Bone marrow (tissue), 2 donors: ENCODE data around the gene FOXC2.

ENCODE experiments used
- DNase-seq, 2 donors: peaks; one replicate each; lab custom pipeline; 2025; lab: John Stamatoyannopoulos, UW

FOXC2 gene

GRCh38 chr16:86566601-86566965, at the start of gene FOXC2:
Gene FOXC2, plus strand, starts transcription at chr16:86566829. Its CDS starts 507 bp downstream, at chr16:86567336.
- DNase-seq: peak in 1 of 2 donors; percentile 18

- DNase-seq: no peak
Measured at GRCh38 chr16:86517033-86517432, 49.6 kb upstream of the FOXC2 start.

- DNase-seq: no peak
Measured at GRCh38 chr16:86517652-86518258, 48.9 kb upstream of the FOXC2 start.

- no peak for DNase-seq
Measured at GRCh38 chr16:86519007-86519648, 47.5 kb upstream of the FOXC2 start.

- peak; percentile 16 to 21 for DNase-seq
Measured at GRCh38 chr16:86519649-86520316, 46.8 kb upstream of the FOXC2 start.

- no peak for DNase-seq
Measured at GRCh38 chr16:86520317-86521210, 46.1 kb upstream of the FOXC2 start.

- no peak for DNase-seq
Measured at GRCh38 chr16:86521236-86522197, 45.1 kb upstream of the FOXC2 start.

- no peak for DNase-seq
Measured at GRCh38 chr16:86522634-86523033, 44.0 kb upstream of the FOXC2 start.

- DNase-seq: no peak
Measured at GRCh38 chr16:86523166-86523740, 43.4 kb upstream of the FOXC2 start.

GRCh38 chr16:86524029-86524428, 42.6 kb upstream of the FOXC2 start:
- no peak for DNase-seq

GRCh38 chr16:86525696-86526095, 40.9 kb upstream of the FOXC2 start:
- no peak for DNase-seq

- no peak for DNase-seq
Measured at GRCh38 chr16:86527366-86527765, 39.3 kb upstream of the FOXC2 start.

- DNase-seq: no peak
Measured at GRCh38 chr16:86528061-86528929, 38.3 kb upstream of the FOXC2 start.

- DNase-seq: no peak
Measured at GRCh38 chr16:86529160-86529559, 37.5 kb upstream of the FOXC2 start.

GRCh38 chr16:86530251-86531190, 36.1 kb upstream of the FOXC2 start:
- no peak for DNase-seq

- DNase-seq: no peak
Measured at GRCh38 chr16:86531191-86531545, 35.5 kb upstream of the FOXC2 start.

GRCh38 chr16:86531641-86532525, 34.7 kb upstream of the FOXC2 start:
- DNase-seq: no peak

- DNase-seq: no peak
Measured at GRCh38 chr16:86532526-86532815, 34.2 kb upstream of the FOXC2 start.
